ENCODE measurements around the gene RPP40. TPM values are rescaled to one million over a fixed set of nuclear protein-coding genes. Genes with fewer than 3 reads are reported as not detected.

RPP40 gene
- total RNA-seq, 1 donor, result 11.2 TPM

GRCh38 chr6:4972438-4972837 lies 31.4 kb downstream of the RPP40 start:
- H3K4me3 ChIP-seq (ENCODE audit: low read depth, low read length), result no peak overlapping the region
- no peak for TF ChIP-seq CTCF (IDR thresholded peaks at IDR 0.05; ENCODE audit: insufficient read depth, low read depth, low read length)
- DNase-seq (ENCODE audit: low read depth), result no peak

- H3K4me3 ChIP-seq (ENCODE audit: low read depth, low read length), result no peak overlapping the region
- TF ChIP-seq CTCF (IDR thresholded peaks at IDR 0.05; ENCODE audit: insufficient read depth, low read depth, low read length), result no peak
- no peak for DNase-seq (ENCODE audit: low read depth)
Measured at GRCh38 chr6:4971851-4972250, 32.0 kb downstream of the RPP40 start.

- DNase-seq (ENCODE audit: low read depth), result no peak
- no peak for TF ChIP-seq CTCF (IDR thresholded peaks at IDR 0.05; ENCODE audit: insufficient read depth, low read depth, low read length)
- H3K4me3 ChIP-seq (ENCODE audit: low read depth, low read length), result no peak overlapping the region
Measured at GRCh38 chr6:4970739-4971395, 33.0 kb downstream of the RPP40 start.

DNA sequence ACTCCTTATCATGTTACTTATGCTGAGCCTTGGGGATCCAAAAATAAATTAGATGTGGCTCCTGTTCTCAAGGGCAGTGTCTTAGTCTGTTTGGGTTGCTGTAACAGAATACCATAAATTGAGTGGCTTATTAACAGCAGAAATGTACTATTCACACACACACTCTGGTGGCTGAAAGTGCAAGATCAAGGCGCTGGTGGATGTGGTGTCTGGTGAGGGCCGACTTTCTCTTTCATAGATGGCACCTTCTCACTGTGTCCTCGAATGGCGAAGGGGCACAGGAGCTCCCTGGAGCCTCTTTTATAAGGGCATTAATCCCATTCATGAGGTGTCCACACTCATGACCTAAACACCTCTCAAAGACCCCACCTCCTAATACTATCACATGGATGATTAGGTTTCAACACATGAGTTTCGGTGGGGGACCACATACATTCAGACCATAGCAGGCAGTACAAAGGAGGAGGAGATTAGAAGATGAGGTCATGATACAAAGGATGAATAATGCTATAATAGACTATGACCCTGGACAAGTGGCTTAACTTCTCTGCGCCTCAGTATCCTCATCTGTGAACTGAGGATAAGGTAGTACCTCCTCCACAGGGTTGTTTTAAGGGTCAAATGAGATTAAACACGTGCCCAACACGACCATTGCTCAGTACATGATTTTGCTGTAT lies 34.1 kb downstream of the RPP40 start:
- no peak for TF ChIP-seq CTCF (IDR thresholded peaks at IDR 0.05; ENCODE audit: insufficient read depth, low read depth, low read length)
- DNase-seq (ENCODE audit: low read depth), result no peak
- H3K4me3 ChIP-seq (ENCODE audit: low read depth, low read length), result no peak overlapping the region

GRCh38 chr6:4967301-4968030 lies 36.4 kb downstream of the RPP40 start:
- H3K4me3 ChIP-seq (ENCODE audit: low read depth, low read length), result no peak overlapping the region
- DNase-seq (ENCODE audit: low read depth), result no peak
- TF ChIP-seq CTCF (IDR thresholded peaks at IDR 0.05; ENCODE audit: insufficient read depth, low read depth, low read length), result no peak

DNA sequence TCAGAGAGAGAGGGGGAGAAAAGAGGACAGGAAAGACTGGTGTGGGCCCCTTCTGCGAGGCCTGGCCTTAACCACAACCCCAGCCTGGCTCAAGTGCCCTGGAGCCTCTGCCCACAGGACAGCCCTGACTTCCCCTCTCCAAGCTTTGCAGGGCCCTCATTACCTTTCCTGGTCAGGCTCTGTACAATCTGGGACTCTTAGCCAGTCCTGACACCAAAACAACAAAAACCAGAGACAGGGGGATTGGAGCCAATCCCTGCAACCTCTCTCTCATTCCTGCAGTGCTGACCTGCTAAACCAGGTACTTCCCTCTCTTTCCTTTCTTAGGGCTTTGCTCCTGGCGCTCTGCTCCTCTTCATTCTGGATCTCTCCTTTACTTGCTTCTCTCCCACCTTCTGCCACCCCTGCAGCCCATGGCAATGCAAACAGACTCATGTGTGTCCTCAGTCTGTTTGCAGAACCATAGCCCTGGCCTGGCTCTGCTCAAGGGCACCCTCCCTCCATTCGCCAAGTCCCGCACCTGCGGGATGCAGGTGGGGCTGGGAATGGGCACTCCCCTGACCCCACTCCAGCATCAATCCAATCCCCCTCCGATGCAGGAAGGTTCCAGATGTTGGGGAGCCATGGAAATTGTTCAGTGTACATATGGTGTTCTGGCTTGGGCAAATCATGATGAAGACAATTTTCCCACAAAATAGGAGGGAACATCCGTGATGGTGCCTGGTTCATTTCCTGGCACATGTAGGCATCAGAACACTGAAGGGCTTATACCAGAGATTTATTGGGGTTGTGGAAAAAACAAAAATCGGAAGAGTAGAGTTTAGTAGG lies 38.1 kb downstream of the RPP40 start:
- H3K4me3 ChIP-seq (ENCODE audit: low read depth, low read length), result no peak overlapping the region
- TF ChIP-seq CTCF (IDR thresholded peaks at IDR 0.05; ENCODE audit: insufficient read depth, low read depth, low read length), result no peak
- DNase-seq (ENCODE audit: low read depth), result no peak

Measured in fibroblast of villous mesenchyme (primary cell).